Mucosa of gallbladder (tissue), 1 donor: ENCODE results near the gene FAM13A. TPM values are rescaled to one million over a fixed set of nuclear protein-coding genes. Genes with fewer than 3 reads are reported as not detected.

Source experiments
- DNase-seq: peaks from one replicate; pipeline ENCODE4 v3.0.0-alpha.2; 2020; ENCODE audit warnings: low spot score
- total RNA-seq: library from RNA; stranded (reverse); gene quantifications from one replicate; pipeline ENCODE4 v1.2.1, GENCODE V29; 2021
- donor health status: DM: no; HTN: no; CAD: no.

The FAM13A gene
- total RNA-seq, 1 donor from 2014 or later = 43.8 TPM

GRCh38 chr4:88747351-88747750 lies 309.6 kb downstream of the FAM13A start:
- DNase-seq = no peak

GRCh38 chr4:88746206-88746605 lies 310.8 kb downstream of the FAM13A start:
- no peak for DNase-seq

- DNase-seq = no peak
Measured at GRCh38 chr4:88745581-88746163, 311.3 kb downstream of the FAM13A start.

- DNase-seq = no peak
Measured at GRCh38 chr4:88745175-88745574, 311.8 kb downstream of the FAM13A start.

GRCh38 chr4:88744609-88745008 lies 312.4 kb downstream of the FAM13A start:
- no peak for DNase-seq

- DNase-seq = no peak
Measured at GRCh38 chr4:88743696-88744095, 313.3 kb downstream of the FAM13A start.

GRCh38 chr4:88742561-88742960 lies 314.4 kb downstream of the FAM13A start:
- DNase-seq = no peak

GRCh38 chr4:88738180-88738579 lies 318.8 kb downstream of the FAM13A start:
- no peak for DNase-seq

- DNase-seq = no peak
Measured at GRCh38 chr4:88737307-88737941, 319.6 kb downstream of the FAM13A start.

GRCh38 chr4:88736264-88736663 lies 320.7 kb downstream of the FAM13A start:
- DNase-seq = no peak

GRCh38 chr4:88735564-88735963 lies 321.4 kb downstream of the FAM13A start:
- DNase-seq = no peak

GRCh38 chr4:88734403-88734949 lies 322.5 kb downstream of the FAM13A start:
- DNase-seq = no peak

- no peak for DNase-seq
Measured at GRCh38 chr4:88732714-88733368, 324.1 kb downstream of the FAM13A start.

GRCh38 chr4:88731381-88731780 lies 325.6 kb downstream of the FAM13A start:
- no peak for DNase-seq

- no peak for DNase-seq
Measured at GRCh38 chr4:88730811-88731210, 326.2 kb downstream of the FAM13A start.

- DNase-seq = no peak
Measured at GRCh38 chr4:88729146-88729760, 327.7 kb downstream of the FAM13A start.

GRCh38 chr4:88728146-88728545 lies 328.8 kb downstream of the FAM13A start:
- no peak for DNase-seq

GRCh38 chr4:88725986-88726385 lies 331.0 kb downstream of the FAM13A start:
- no peak for DNase-seq

GRCh38 chr4:88725143-88725542 lies 331.8 kb downstream of the FAM13A start:
- DNase-seq = no peak

GRCh38 chr4:88724406-88724805 lies 332.6 kb downstream of the FAM13A start:
- no peak for DNase-seq

- DNase-seq = no peak
Measured at GRCh38 chr4:88722828-88723227, 334.2 kb downstream of the FAM13A start.

- no peak for DNase-seq
Measured at GRCh38 chr4:88722276-88722780, 334.7 kb downstream of the FAM13A start.
